Measurements from ENCODE around the gene DPF1. TPM values are rescaled to one million over a fixed set of nuclear protein-coding genes. Genes with fewer than 3 reads are reported as not detected.

DPF1 gene
- total RNA-seq, 1 donor from 2014 or later, result 1.5 TPM

GRCh38 chr19:38206928-38207327 lies 17.1 kb downstream of the DPF1 start:
- peaks cover 2% of the 10 kb centered on the region for H3K36me3 ChIP-seq (ENCODE audit: control insufficient read depth, insufficient read depth, low read length)
- H3K4me3 ChIP-seq (ENCODE audit: low read depth, low read length), result no peak overlapping the region
- TF ChIP-seq CTCF (IDR thresholded peaks at IDR 0.05; ENCODE audit: insufficient read depth, low read length, poor library complexity, severe bottlenecking), result no peak

GRCh38 chr19:38206006-38206745 lies 17.8 kb downstream of the DPF1 start:
- DNase-seq (ENCODE audit: low read depth), result no peak
- TF ChIP-seq CTCF (IDR thresholded peaks at IDR 0.05; ENCODE audit: insufficient read depth, low read length, poor library complexity, severe bottlenecking), result no peak
- Histone ChIP-seq H3K27me3 (ENCODE audit: control insufficient read depth, insufficient read depth, low read length) (peaks cover 18% of the 10 kb centered on the region), H3K36me3 (ENCODE audit: control insufficient read depth, insufficient read depth, low read length) (peaks cover 2% of the 10 kb centered on the region), H3K4me3 (ENCODE audit: low read depth, low read length) (no peak overlapping the region)

More at GRCh38 chr19:38206928-38207327, 17.1 kb downstream of the DPF1 start:
- peaks cover 19% of the 10 kb centered on the region for H3K27me3 ChIP-seq (ENCODE audit: control insufficient read depth, insufficient read depth, low read length)
- DNase-seq (ENCODE audit: low read depth), result no peak

- H3K36me3 ChIP-seq (ENCODE audit: control insufficient read depth, insufficient read depth, low read length), result peaks cover 2% of the 10 kb centered on the region
- no peak for TF ChIP-seq CTCF (IDR thresholded peaks at IDR 0.05; ENCODE audit: insufficient read depth, low read length, poor library complexity, severe bottlenecking)
- H3K4me3 ChIP-seq (ENCODE audit: low read depth, low read length), result no peak overlapping the region
- no peak for DNase-seq (ENCODE audit: low read depth)
- H3K27me3 ChIP-seq (ENCODE audit: control insufficient read depth, insufficient read depth, low read length), result peaks cover 4% of the 10 kb centered on the region
Observed at GRCh38 chr19:38204728-38205127, 19.3 kb downstream of the DPF1 start.

GRCh38 chr19:38204096-38204495 lies 19.9 kb downstream of the DPF1 start:
- peaks cover 2% of the 10 kb centered on the region for H3K36me3 ChIP-seq (ENCODE audit: control insufficient read depth, insufficient read depth, low read length)
- DNase-seq (ENCODE audit: low read depth), result no peak
- no peaks in the 10 kb centered on the region for H3K27me3 ChIP-seq (ENCODE audit: control insufficient read depth, insufficient read depth, low read length)
- no peak overlapping the region for H3K4me3 ChIP-seq (ENCODE audit: low read depth, low read length)
- TF ChIP-seq CTCF (IDR thresholded peaks at IDR 0.05; ENCODE audit: insufficient read depth, low read length, poor library complexity, severe bottlenecking), result no peak

GRCh38 chr19:38203197-38203596 lies 20.8 kb downstream of the DPF1 start:
- peaks cover 2% of the 10 kb centered on the region for H3K36me3 ChIP-seq (ENCODE audit: control insufficient read depth, insufficient read depth, low read length)
- H3K4me3 ChIP-seq (ENCODE audit: low read depth, low read length), result no peak overlapping the region
- H3K27me3 ChIP-seq (ENCODE audit: control insufficient read depth, insufficient read depth, low read length), result no peaks in the 10 kb centered on the region
- no peak for TF ChIP-seq CTCF (IDR thresholded peaks at IDR 0.05; ENCODE audit: insufficient read depth, low read length, poor library complexity, severe bottlenecking)
- DNase-seq (ENCODE audit: low read depth), result no peak

GRCh38 chr19:38202504-38202903 lies 21.5 kb downstream of the DPF1 start:
- Histone ChIP-seq H3K27me3 (ENCODE audit: control insufficient read depth, insufficient read depth, low read length) (no peaks in the 10 kb centered on the region), H3K36me3 (ENCODE audit: control insufficient read depth, insufficient read depth, low read length) (peaks cover 2% of the 10 kb centered on the region), H3K4me3 (ENCODE audit: low read depth, low read length) (no peak overlapping the region)
- DNase-seq (ENCODE audit: low read depth), result no peak
- no peak for TF ChIP-seq CTCF (IDR thresholded peaks at IDR 0.05; ENCODE audit: insufficient read depth, low read length, poor library complexity, severe bottlenecking)
